Activated T-helper 9 cell treated with anti-CD3 and anti-CD28 coated beads, Interleukin-2, amount 50 U/mL, for 16 hours (primary cell): ENCODE measurements around the gene MET.
"Not testable (repeated sequence)": the region's sequence is repeated elsewhere in the genome, so short reads cannot be mapped to it uniquely, and the experiment has no call there.

ENCODE experiments used
- DNase-seq: peaks from one replicate; pipeline ENCODE4 v3.0.0-alpha.2; 2020; ENCODE audit warnings: low read depth

MET gene

GRCh38 chr7:116727432-116728009, 55.5 kb downstream of the MET start:
- DNase-seq, result no peak

- no peak for DNase-seq
Measured at GRCh38 chr7:116728413-116728812, 56.4 kb downstream of the MET start.

GRCh38 chr7:116730097-116731022, 58.4 kb downstream of the MET start:
- DNase-seq, result no peak

- no peak for DNase-seq
Measured at GRCh38 chr7:116731023-116731395, 59.0 kb downstream of the MET start.

GRCh38 chr7:116731445-116732335, 59.7 kb downstream of the MET start:
- no peak for DNase-seq

GRCh38 chr7:116732788-116733694, 61.0 kb downstream of the MET start:
- DNase-seq, result no peak

GRCh38 chr7:116733924-116734580, 62.1 kb downstream of the MET start:
- DNase-seq, result no peak

- no peak for DNase-seq
Measured at GRCh38 chr7:116734710-116735109, 62.7 kb downstream of the MET start.

- DNase-seq, result no peak
Measured at GRCh38 chr7:116736927-116737715, 65.1 kb downstream of the MET start.

- DNase-seq, result no peak
Measured at GRCh38 chr7:116738378-116738777, 66.4 kb downstream of the MET start.

- DNase-seq, result no peak
Measured at GRCh38 chr7:116739307-116739706, 67.3 kb downstream of the MET start.

GRCh38 chr7:116740231-116740630, 68.2 kb downstream of the MET start:
- DNase-seq, result no peak

- no peak for DNase-seq
Measured at GRCh38 chr7:116740755-116741462, 68.9 kb downstream of the MET start.

- DNase-seq, result no peak
Measured at GRCh38 chr7:116741625-116742316, 69.8 kb downstream of the MET start.

- no peak for DNase-seq
Measured at GRCh38 chr7:116742641-116743040, 70.6 kb downstream of the MET start.

GRCh38 chr7:116743835-116744234, 71.8 kb downstream of the MET start:
- DNase-seq, result not testable (repeated sequence)

- not testable (repeated sequence) for DNase-seq
Measured at GRCh38 chr7:116746388-116746787, 74.4 kb downstream of the MET start.

- DNase-seq, result not testable (repeated sequence)
Measured at GRCh38 chr7:116751070-116751469, 79.1 kb downstream of the MET start.
